Measurements from ENCODE around the gene FOXP1.

FOXP1 gene

DNA sequence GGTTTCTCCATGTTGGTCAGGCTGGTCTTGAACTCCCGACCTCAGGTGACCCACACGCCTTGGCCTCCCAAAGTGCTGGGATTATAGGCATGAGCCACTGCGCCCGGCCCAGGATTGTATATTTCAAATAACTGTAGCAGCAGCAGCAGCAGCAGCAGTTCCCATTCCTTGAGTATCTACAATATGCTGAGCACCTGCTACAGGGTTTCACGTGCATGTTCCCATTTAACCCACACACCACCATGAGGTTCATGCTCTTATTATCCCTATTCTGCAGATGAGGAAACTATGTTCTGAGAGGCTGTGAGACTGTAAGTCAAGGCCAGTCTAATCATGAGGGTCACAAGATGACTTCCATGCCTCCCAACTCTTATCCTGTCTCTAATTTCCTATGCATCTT, 30.9 kb upstream of the FOXP1 start:
- TF ChIP-seq POLR2AphosphoS5 (IDR thresholded peaks at IDR 0.05; ENCODE audit: low read depth, low read length), result no peak
- TF ChIP-seq, protein P1, sequence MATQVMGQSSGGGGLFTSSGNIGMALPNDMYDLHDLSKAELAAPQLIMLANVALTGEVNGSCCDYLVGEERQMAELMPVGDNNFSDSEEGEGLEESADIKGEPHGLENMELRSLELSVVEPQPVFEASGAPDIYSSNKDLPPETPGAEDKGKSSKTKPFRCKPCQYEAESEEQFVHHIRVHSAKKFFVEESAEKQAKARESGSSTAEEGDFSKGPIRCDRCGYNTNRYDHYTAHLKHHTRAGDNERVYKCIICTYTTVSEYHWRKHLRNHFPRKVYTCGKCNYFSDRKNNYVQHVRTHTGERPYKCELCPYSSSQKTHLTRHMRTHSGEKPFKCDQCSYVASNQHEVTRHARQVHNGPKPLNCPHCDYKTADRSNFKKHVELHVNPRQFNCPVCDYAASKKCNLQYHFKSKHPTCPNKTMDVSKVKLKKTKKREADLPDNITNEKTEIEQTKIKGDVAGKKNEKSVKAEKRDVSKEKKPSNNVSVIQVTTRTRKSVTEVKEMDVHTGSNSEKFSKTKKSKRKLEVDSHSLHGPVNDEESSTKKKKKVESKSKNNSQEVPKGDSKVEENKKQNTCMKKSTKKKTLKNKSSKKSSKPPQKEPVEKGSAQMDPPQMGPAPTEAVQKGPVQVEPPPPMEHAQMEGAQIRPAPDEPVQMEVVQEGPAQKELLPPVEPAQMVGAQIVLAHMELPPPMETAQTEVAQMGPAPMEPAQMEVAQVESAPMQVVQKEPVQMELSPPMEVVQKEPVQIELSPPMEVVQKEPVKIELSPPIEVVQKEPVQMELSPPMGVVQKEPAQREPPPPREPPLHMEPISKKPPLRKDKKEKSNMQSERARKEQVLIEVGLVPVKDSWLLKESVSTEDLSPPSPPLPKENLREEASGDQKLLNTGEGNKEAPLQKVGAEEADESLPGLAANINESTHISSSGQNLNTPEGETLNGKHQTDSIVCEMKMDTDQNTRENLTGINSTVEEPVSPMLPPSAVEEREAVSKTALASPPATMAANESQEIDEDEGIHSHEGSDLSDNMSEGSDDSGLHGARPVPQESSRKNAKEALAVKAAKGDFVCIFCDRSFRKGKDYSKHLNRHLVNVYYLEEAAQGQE (IDR thresholded peaks at IDR 0.05; ENCODE audit: insufficient read depth in 1 of 2, low read depth in 2 of 2, low read length in 2 of 2), result no peak
- TF ChIP-seq FOXP2 (optimal IDR thresholded peaks at IDR 0.05; ENCODE audit: borderline replicate concordance, extremely low read depth, extremely low read length, insufficient read depth), result no peak
- no peak for TF ChIP-seq TAF1 (IDR thresholded peaks at IDR 0.05; ENCODE audit: borderline replicate concordance, insufficient read depth, low read length)
- TF ChIP-seq SIN3A (IDR thresholded peaks at IDR 0.05; ENCODE audit: borderline replicate concordance, insufficient read depth, low read length), result no peak

DNA sequence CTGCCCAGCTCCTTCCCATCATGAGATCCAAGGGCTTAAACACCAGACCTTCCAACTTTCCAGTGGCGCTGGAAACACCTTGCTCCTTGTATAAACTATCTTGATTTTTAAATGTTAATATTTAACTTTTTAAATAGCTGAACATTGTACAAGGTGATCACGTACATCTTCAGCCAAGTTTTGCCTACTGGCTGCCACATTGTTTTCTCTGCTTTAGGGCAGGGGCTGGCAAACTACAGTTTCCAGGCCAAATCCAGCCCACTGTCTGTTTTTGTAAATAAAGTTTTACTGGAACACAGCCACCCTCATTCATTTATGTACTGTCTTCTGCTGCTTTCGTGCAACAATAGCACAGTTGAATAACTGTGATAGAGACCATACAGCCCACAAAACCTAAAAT, 27.6 kb upstream of the FOXP1 start:
- TF ChIP-seq FOXP2 (optimal IDR thresholded peaks at IDR 0.05; ENCODE audit: borderline replicate concordance, extremely low read depth, extremely low read length, insufficient read depth) (no peak), POLR2AphosphoS5 (IDR thresholded peaks at IDR 0.05; ENCODE audit: low read depth, low read length) (no peak), TAF1 (IDR thresholded peaks at IDR 0.05; ENCODE audit: borderline replicate concordance, insufficient read depth, low read length) (no peak)
- TF ChIP-seq, protein P1 (IDR thresholded peaks at IDR 0.05; ENCODE audit: insufficient read depth in 1 of 2, low read depth in 2 of 2, low read length in 2 of 2), result no peak

DNA sequence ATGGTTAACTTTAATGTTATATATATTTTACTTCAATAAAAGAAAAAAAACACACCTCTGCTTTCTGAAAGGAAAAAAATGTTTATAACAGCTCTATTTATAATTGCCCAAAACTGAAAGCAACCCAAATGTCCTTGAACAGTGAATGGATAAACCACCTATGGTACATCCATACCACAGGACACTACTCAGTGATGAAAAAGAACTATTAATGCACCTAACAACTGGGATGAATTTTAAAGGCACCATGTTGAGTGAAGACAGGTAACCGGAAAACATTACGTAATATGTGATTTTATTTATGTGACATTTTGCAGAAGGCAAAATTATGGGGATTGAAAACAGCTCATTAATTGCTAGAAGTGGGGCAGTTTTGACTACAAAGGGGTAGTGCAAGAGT, 23.8 kb upstream of the FOXP1 start:
- TF ChIP-seq, protein P1 (IDR thresholded peaks at IDR 0.05; ENCODE audit: insufficient read depth in 1 of 2, low read depth in 2 of 2, low read length in 2 of 2), result no peak
- TF ChIP-seq POLR2AphosphoS5 (IDR thresholded peaks at IDR 0.05; ENCODE audit: low read depth, low read length) (no peak), FOXP2 (optimal IDR thresholded peaks at IDR 0.05; ENCODE audit: borderline replicate concordance, extremely low read depth, extremely low read length, insufficient read depth) (no peak), SIN3A (IDR thresholded peaks at IDR 0.05; ENCODE audit: borderline replicate concordance, insufficient read depth, low read length) (no peak), TAF1 (IDR thresholded peaks at IDR 0.05; ENCODE audit: borderline replicate concordance, insufficient read depth, low read length) (no peak)

DNA sequence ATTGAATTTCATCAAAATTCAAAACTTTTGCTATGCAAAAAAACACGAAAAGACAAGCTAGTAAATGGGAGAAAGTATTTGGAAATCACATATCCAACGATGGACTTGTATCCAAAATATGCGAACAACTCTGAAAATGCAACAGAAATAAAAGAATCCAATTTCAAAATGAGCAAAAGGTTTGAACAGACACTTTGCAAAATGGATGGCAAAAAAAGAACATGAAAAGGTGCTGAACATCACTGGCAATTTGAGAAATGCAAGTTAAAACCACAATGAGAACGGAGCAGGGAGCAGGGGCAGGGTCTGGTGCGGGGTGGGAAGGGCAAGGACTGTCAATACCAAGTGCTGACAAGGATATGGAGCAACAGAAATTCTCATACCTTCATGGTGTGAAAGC, 23.1 kb upstream of the FOXP1 start:
- TF ChIP-seq FOXP2 (optimal IDR thresholded peaks at IDR 0.05; ENCODE audit: borderline replicate concordance, extremely low read depth, extremely low read length, insufficient read depth) (no peak), POLR2AphosphoS5 (IDR thresholded peaks at IDR 0.05; ENCODE audit: low read depth, low read length) (no peak), TAF1 (IDR thresholded peaks at IDR 0.05; ENCODE audit: borderline replicate concordance, insufficient read depth, low read length) (no peak), SIN3A (IDR thresholded peaks at IDR 0.05; ENCODE audit: borderline replicate concordance, insufficient read depth, low read length) (no peak)
- TF ChIP-seq, protein P1 (IDR thresholded peaks at IDR 0.05; ENCODE audit: insufficient read depth in 1 of 2, low read depth in 2 of 2, low read length in 2 of 2), result no peak

DNA sequence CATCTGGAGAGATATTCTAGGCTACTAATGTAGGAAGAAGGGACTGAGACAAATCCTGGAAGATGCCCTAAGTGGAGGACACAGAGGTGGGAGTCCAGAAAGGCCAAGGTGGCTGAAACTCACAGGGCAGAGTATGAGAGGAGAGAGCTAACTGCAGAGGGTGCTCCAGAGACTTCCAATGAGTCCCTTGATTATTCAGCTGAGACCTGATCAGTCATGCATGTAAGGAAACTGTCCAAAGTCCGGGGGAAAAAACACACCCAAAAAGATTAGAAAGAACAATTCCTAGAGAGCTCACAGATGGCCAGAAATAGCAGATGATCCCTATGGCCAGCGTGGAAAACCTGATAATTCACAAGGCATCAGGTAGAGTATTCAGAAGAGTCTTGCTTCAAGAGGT, 18.7 kb upstream of the FOXP1 start:
- TF ChIP-seq POLR2AphosphoS5 (IDR thresholded peaks at IDR 0.05; ENCODE audit: low read depth, low read length) (no peak), TAF1 (IDR thresholded peaks at IDR 0.05; ENCODE audit: borderline replicate concordance, insufficient read depth, low read length) (no peak), SIN3A (IDR thresholded peaks at IDR 0.05; ENCODE audit: borderline replicate concordance, insufficient read depth, low read length) (no peak), FOXP2 (optimal IDR thresholded peaks at IDR 0.05; ENCODE audit: borderline replicate concordance, extremely low read depth, extremely low read length, insufficient read depth) (no peak)
- TF ChIP-seq, protein P1 (IDR thresholded peaks at IDR 0.05; ENCODE audit: insufficient read depth in 1 of 2, low read depth in 2 of 2, low read length in 2 of 2), result no peak
